Measurements from ENCODE around the gene ARHGAP24. TPM values are rescaled to one million over a fixed set of nuclear protein-coding genes. Genes with fewer than 3 reads are reported as not detected.

The ARHGAP24 gene
- total RNA-seq, 1 experiment from 2014 or later: 1.3 TPM

DNA sequence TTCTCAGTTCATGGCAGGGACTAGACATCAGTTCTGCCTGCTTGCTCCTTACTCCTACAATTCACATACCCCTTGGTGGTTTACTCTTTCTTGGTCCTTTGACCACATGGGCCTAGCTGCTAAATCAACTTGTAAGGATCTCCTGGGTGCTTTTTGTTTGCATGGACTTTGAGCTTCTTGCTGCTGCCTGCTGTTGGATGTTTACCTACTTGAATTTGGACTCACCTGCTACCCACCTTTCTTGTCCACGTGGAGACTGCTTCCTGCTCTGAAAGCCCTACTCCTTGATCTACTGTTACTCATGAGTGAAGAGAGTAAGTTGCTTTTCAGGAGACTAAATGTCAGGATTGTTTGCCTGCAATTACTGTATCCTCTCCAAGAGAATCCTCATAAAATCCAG lies 15.2 kb upstream of the ARHGAP24 start:
- Histone ChIP-seq H3K27me3 (ENCODE audit: insufficient read depth, low read length) (no peaks in the 10 kb centered on the region), H3K4me2 (ENCODE audit: low read length) (no peak overlapping the region), H3K9ac (ENCODE audit: low read length) (no peak overlapping the region), H3K79me2 (ENCODE audit: insufficient read depth, low read length) (no peaks in the 10 kb centered on the region), H3K9me3 (ENCODE audit: control insufficient read depth in 1 of 2, insufficient read depth in 1 of 2, low read depth in 1 of 2, low read length in 2 of 2) (no peaks in the 10 kb centered on the region), H3K4me3 (replicated peaks in 1 of 2; ENCODE audit: low read depth in 1 of 2, low read length in 2 of 2) (no peak overlapping the region), H3K27ac (ENCODE audit: low read depth, low read length) (no peak overlapping the region), H2AFZ (ENCODE audit: low read depth, low read length, poor library complexity, severe bottlenecking) (no peak overlapping the region), H3K9me2 (ENCODE audit: insufficient read depth) (no peaks in the 10 kb centered on the region; the same call in 1 of the 2 replicates), H3K4me1 (ENCODE audit: control insufficient read depth in 1 of 2, insufficient read depth in 2 of 2, low read length in 2 of 2) (no peaks in the 10 kb centered on the region), H3K36me3 (ENCODE audit: control insufficient read depth in 1 of 2, insufficient read depth in 2 of 2, low read length in 2 of 2) (no peaks in the 10 kb centered on the region), H4K20me1 (ENCODE audit: insufficient read depth) (no peaks in the 10 kb centered on the region)
- BruUV-seq (replicated peaks): no TSS peak
- TF ChIP-seq SP1 (IDR thresholded peaks at IDR 0.05; ENCODE audit: low read depth) (no peak), ZNF274 (IDR thresholded peaks at IDR 0.05; ENCODE audit: low read depth, low read length) (no peak), POLR2A (IDR thresholded peaks at IDR 0.05; ENCODE audit: borderline replicate concordance, extremely low read depth, insufficient read depth, insufficient read length) (no peak), SIN3A (IDR thresholded peaks at IDR 0.05; ENCODE audit: low read depth) (no peak), CEBPB (IDR thresholded peaks at IDR 0.05; ENCODE audit: low read depth) (no peak), TCF7L2 (IDR thresholded peaks at IDR 0.05; ENCODE audit: borderline replicate concordance, extremely low read depth, insufficient read depth, insufficient read length) (no peak)
- ATAC-seq (no peak), DNase-seq (ENCODE audit: low read depth, low spot score) (no peak)
- ChIA-PET POLR2A (no interaction called here), RAD21 (ENCODE audit: low non-redundant PET in 1 of 2, low total read pairs in 2 of 2, uncharacterized antibody in 2 of 2, unreplicated experiment in 2 of 2) (no interaction called here), CTCF (no interaction called here)
- intact Hi-C loops (cut with micrococcal nuclease): no loop called here

DNA sequence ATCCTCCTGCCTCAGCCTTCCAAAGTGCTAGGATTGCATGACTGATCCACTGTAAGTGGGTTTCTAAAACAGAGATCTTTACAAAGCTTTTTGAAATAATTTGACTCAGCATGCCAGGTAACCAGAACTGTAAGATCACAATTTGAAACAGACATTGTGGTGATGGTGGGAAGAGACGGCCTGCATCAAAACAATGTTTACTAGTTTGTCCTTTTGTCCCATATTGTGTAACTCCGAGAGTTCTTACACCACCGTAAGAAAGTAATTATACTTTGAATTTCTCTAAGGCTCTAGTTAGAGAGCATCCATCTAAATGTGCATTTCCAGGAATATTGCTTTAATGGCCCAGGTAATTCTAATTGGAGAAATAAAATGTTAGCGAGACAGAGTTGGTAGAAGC lies 594 bp upstream of the ARHGAP24 start:
- intact Hi-C loops (cut with micrococcal nuclease): loop anchor here (10.0 kb wide), 1 partner anchor 270 kb away; no protein-coding TSS in a partner anchor
- H3K4me2 ChIP-seq (ENCODE audit: low read length): peak overlapping the region; percentile 99
- no TSS peak for BruUV-seq (replicated peaks)
- POLR2A ChIA-PET: interaction anchor here (0.8 to 1.2 kb wide), 3 partner anchors 7 to 24 kb away, joined by 3 to 4 read pairs (median 3); no protein-coding TSS in a partner anchor
- peaks cover 2 to 6% of the 10 kb centered on the region in 2 experiments; a peak in 3 of 4 replicates for H3K4me1 ChIP-seq (ENCODE audit: control insufficient read depth in 1 of 2, insufficient read depth in 2 of 2, low read length in 2 of 2)
- H3K36me3 ChIP-seq (ENCODE audit: control insufficient read depth in 1 of 2, insufficient read depth in 2 of 2, low read length in 2 of 2): no peaks in the 10 kb centered on the region
- no peaks in the 10 kb centered on the region for H3K79me2 ChIP-seq (ENCODE audit: insufficient read depth, low read length)
- H3K27ac ChIP-seq (ENCODE audit: low read depth, low read length): no peak overlapping the region
- H3K9me2 ChIP-seq (ENCODE audit: insufficient read depth): no peaks in the 10 kb centered on the region
- H3K27me3 ChIP-seq (ENCODE audit: insufficient read depth, low read length): no peaks in the 10 kb centered on the region
- H4K20me1 ChIP-seq (ENCODE audit: insufficient read depth): no peaks in the 10 kb centered on the region
- no peak for DNase-seq (ENCODE audit: low read depth, low spot score)
- H3K9me3 ChIP-seq (ENCODE audit: control insufficient read depth in 1 of 2, insufficient read depth in 1 of 2, low read depth in 1 of 2, low read length in 2 of 2): no peaks in the 10 kb centered on the region
- CTCF ChIA-PET: interaction anchor here (1.1 to 1.8 kb wide), 3 partner anchors 15 to 57 kb away, joined by 3 to 7 read pairs (median 3); no protein-coding TSS in a partner anchor
- H3K4me3 ChIP-seq (replicated peaks in 1 of 2; ENCODE audit: low read depth in 1 of 2, low read length in 2 of 2): peak overlapping the region; percentile 59 to 85
- H3K9ac ChIP-seq (ENCODE audit: low read length): no peak overlapping the region
- ATAC-seq: no peak
- H2AFZ ChIP-seq (ENCODE audit: low read depth, low read length, poor library complexity, severe bottlenecking): peak overlapping the region; percentile 100
- RAD21 ChIA-PET (ENCODE audit: low non-redundant PET in 1 of 2, low total read pairs in 2 of 2, uncharacterized antibody in 2 of 2, unreplicated experiment in 2 of 2): no interaction called here
- TF ChIP-seq YY1 (IDR thresholded peaks at IDR 0.05; ENCODE audit: extremely low read depth, insufficient replicate concordance, low read depth, low read length) (no peak), SIN3A (IDR thresholded peaks at IDR 0.05; ENCODE audit: low read depth) (no peak), MAX (IDR thresholded peaks at IDR 0.05) (no peak), SRF (IDR thresholded peaks at IDR 0.05; ENCODE audit: low read depth) (no peak), SP1 (IDR thresholded peaks at IDR 0.05; ENCODE audit: low read depth) (no peak), ZFX (IDR thresholded peaks at IDR 0.05) (no peak), CBX3 (IDR thresholded peaks at IDR 0.05; ENCODE audit: low read depth) (no peak), JUND (IDR thresholded peaks at IDR 0.05) (no peak), FOSL1 (IDR thresholded peaks at IDR 0.05; ENCODE audit: low read depth) (no peak), POLR2AphosphoS5 (IDR thresholded peaks at IDR 0.05; ENCODE audit: low read depth, low read length) (no peak), EGR1 (IDR thresholded peaks at IDR 0.05; ENCODE audit: low read depth) (no peak), ELF1 (IDR thresholded peaks at IDR 0.05; ENCODE audit: borderline replicate concordance, low read depth) (no peak), ATF3 (IDR thresholded peaks at IDR 0.05) (no peak), ZBTB33 (IDR thresholded peaks at IDR 0.05; ENCODE audit: extremely low read depth, insufficient replicate concordance, low read length) (no peak)
